Stomach (tissue), 4 donors: ENCODE data around the gene CHCHD6.

Experiments
- EP300 ChIP-seq: sonication (generic); formaldehyde crosslinking; IDR thresholded peaks from one replicate; pipeline ENCODE4 v1.6.1; 2017; ENCODE audit warnings: antibody characterized with exemption
- POLR2AphosphoS5 ChIP-seq, 3 donors: sonication (generic); formaldehyde crosslinking; IDR thresholded peaks; one replicate each; pipeline ENCODE4 v1.6.1; 2016; ENCODE audit warnings: antibody characterized with exemption in 3 of 3
- TF ChIP-seq, protein P1 (sequence below), 7 experiments: fragments of 450-650 bp in 4 of 7; fragments of 200-600 bp in 3 of 7; sonication (generic) in 3 of 7; IDR thresholded peaks; one replicate each; pipeline ENCODE4 v1.5.1; 2016 to 2019; ENCODE audit warnings: antibody characterized with exemption in 7 of 7, control low read depth in 2 of 7, mild to moderate bottlenecking in 1 of 7

DNA sequence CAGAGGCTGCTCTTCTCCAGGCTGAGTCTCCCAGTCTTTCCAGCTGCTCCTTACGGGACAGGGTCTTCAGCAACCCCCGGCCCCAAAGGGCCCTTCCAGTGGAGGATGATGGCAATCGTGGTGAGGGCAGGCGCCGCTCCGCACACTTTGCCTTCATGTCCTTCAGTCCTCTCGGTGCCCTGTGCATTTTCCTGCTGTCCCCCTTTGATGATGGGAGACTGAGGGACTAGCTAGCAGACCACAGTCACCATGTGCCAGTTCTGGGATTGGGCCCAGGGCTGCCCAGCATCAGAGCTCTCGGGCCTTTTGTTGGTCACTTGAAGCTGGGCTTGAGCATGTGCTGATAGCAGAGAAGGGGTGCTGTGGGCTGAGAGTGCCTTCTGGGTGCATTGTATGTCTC, 40.3 kb upstream of the CHCHD6 start:
- TF ChIP-seq, protein P1, sequence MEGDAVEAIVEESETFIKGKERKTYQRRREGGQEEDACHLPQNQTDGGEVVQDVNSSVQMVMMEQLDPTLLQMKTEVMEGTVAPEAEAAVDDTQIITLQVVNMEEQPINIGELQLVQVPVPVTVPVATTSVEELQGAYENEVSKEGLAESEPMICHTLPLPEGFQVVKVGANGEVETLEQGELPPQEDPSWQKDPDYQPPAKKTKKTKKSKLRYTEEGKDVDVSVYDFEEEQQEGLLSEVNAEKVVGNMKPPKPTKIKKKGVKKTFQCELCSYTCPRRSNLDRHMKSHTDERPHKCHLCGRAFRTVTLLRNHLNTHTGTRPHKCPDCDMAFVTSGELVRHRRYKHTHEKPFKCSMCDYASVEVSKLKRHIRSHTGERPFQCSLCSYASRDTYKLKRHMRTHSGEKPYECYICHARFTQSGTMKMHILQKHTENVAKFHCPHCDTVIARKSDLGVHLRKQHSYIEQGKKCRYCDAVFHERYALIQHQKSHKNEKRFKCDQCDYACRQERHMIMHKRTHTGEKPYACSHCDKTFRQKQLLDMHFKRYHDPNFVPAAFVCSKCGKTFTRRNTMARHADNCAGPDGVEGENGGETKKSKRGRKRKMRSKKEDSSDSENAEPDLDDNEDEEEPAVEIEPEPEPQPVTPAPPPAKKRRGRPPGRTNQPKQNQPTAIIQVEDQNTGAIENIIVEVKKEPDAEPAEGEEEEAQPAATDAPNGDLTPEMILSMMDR (IDR thresholded peaks at IDR 0.05) = no peak
- TF ChIP-seq POLR2AphosphoS5 (IDR thresholded peaks at IDR 0.05) = no peak
- TF ChIP-seq EP300 = no peak
